H1 (cell line): ENCODE data around the gene ACTR8. TPM values are rescaled to one million over a fixed set of nuclear protein-coding genes. Genes with fewer than 3 reads are reported as not detected.

Experiments used
- CTCF ChIA-PET: fragments of 300-600 bp; sonication (Branson Sonifier 250); formaldehyde crosslinking; loops from one replicate; lab custom pipeline; 2021; ENCODE audit not compliant: partially characterized antibody; lab: Charles Lee
- POLR2A ChIA-PET: fragments of 300-600 bp; sonication (Branson Sonifier 250); formaldehyde crosslinking; loops from one replicate; lab custom pipeline; 2021; ENCODE audit warnings: inconsistent platforms; ENCODE audit not compliant: partially characterized antibody; lab: Charles Lee
- DNase-seq, 2 experiments: peaks; one replicate each; pipeline versions ENCODE4 v3.0.0 to v3.0.0-alpha.2; 2010 to 2022; ENCODE audit warnings: low spot score in 2 of 2, low read depth in 1 of 2, mixed read lengths in 1 of 2
- FAIRE-seq: peaks from 2 replicates; lab custom pipeline; 2011; peaks lifted over from hg19 to GRCh38; lab: Jason Lieb, UNC
- H2AFZ ChIP-seq: 2 replicates; pipeline ENCODE4 v1.8.1; 2012; ENCODE audit warnings: low read length, inconsistent platforms
- H2AK5ac ChIP-seq: 2 replicates; pipeline ENCODE4 v1.6.1; 2013; ENCODE audit warnings: low read depth, low read length
- H2BK120ac ChIP-seq: replicated peaks from 2 replicates; pipeline ENCODE3; 2013; ENCODE audit warnings: low read depth, low read length, inconsistent platforms
- H2BK12ac ChIP-seq: 2 replicates; pipeline ENCODE4 v1.6.1; 2013; ENCODE audit warnings: low read depth, low read length
- H2BK15ac ChIP-seq: 2 replicates; pipeline ENCODE4 v1.6.1; 2013; ENCODE audit warnings: low read length
- H2BK20ac ChIP-seq: 2 replicates; pipeline ENCODE4 v1.6.1; 2013; ENCODE audit warnings: low read length
- H2BK5ac ChIP-seq: 2 replicates; pipeline ENCODE4 v1.6.1; 2013; ENCODE audit warnings: low read depth, low read length
- H3K14ac ChIP-seq: 2 replicates; pipeline ENCODE4 v1.6.1; 2013; ENCODE audit warnings: inconsistent platforms; ENCODE audit not compliant: insufficient read length
- H3K18ac ChIP-seq: 2 replicates; pipeline ENCODE4 v1.6.1; 2013; ENCODE audit warnings: low read length; ENCODE audit errors: extremely low read depth
- H3K23ac ChIP-seq: 2 replicates; pipeline ENCODE4 v1.6.1; 2013; ENCODE audit warnings: inconsistent platforms; ENCODE audit not compliant: insufficient read length
- H3K23me2 ChIP-seq: 2 replicates; pipeline ENCODE4 v1.6.1; 2013; ENCODE audit warnings: low read depth, low read length
- H3K27ac ChIP-seq: 2 replicates; pipeline ENCODE4 v1.6.1; 2011; ENCODE audit warnings: low read depth, low read length, inconsistent platforms
- H3K27me3 ChIP-seq, 4 experiments: replicated peaks in 1 of 4; 1 replicate in 1 of 4; 2 replicates in 3 of 4; pipeline versions ENCODE4 v1.6.1 to v1.8.1; 2011 to 2013; ENCODE audit warnings: low read length in 3 of 4, mild to moderate bottlenecking in 3 of 4, inconsistent platforms in 2 of 4, mixed read lengths in 2 of 4, moderate library complexity in 1 of 4; ENCODE audit not compliant: control insufficient read depth in 3 of 4, insufficient read depth in 3 of 4; ENCODE audit errors: extremely low read depth in 1 of 4
- H3K36me3 ChIP-seq, 4 experiments: 2 replicates each; pipeline versions ENCODE4 v1.6.1 to v1.8.1; 2011 to 2013; ENCODE audit warnings: mild to moderate bottlenecking in 4 of 4, low read length in 3 of 4, moderate library complexity in 2 of 4, control low read depth in 1 of 4, inconsistent platforms in 1 of 4; ENCODE audit not compliant: insufficient read depth in 4 of 4, control insufficient read depth in 2 of 4
- H3K4ac ChIP-seq: replicated peaks from 2 replicates; pipeline ENCODE3; 2013; ENCODE audit warnings: low read length, low read depth, mixed read lengths, inconsistent platforms; ENCODE audit not compliant: insufficient read length
- H3K4me1 ChIP-seq, 4 experiments: replicated peaks in 1 of 4; 1 replicate in 1 of 4; 2 replicates in 3 of 4; pipeline versions ENCODE4 v1.6.1 to v1.8.1; 2011 to 2013; ENCODE audit warnings: low read length in 3 of 4, inconsistent platforms in 2 of 4, mixed read lengths in 1 of 4; ENCODE audit not compliant: insufficient read depth in 4 of 4, control insufficient read depth in 3 of 4
- H3K4me2 ChIP-seq, 2 experiments: 2 replicates each; pipeline versions ENCODE4 v1.6.1 to v1.8.1; 2011 to 2013; ENCODE audit warnings: low read depth in 2 of 2, low read length in 2 of 2, control low read depth in 1 of 2, inconsistent platforms in 1 of 2, mild to moderate bottlenecking in 1 of 2; ENCODE audit not compliant: insufficient read depth in 1 of 2
- H3K4me3 ChIP-seq, 4 experiments: fragments of 200-600, 300-600 bp in 1 of 4; sonication (generic), shearing (Covaris generic), sonication (Bioruptor Twin) in 1 of 4; 2 replicates each; pipeline versions ENCODE4 v1.5.1 to v1.8.1; 2011 to 2016; ENCODE audit warnings: low read length in 4 of 4, low read depth in 3 of 4, control low read depth in 2 of 4, inconsistent platforms in 2 of 4, mild to moderate bottlenecking in 2 of 4, mixed read lengths in 1 of 4, moderate library complexity in 1 of 4; ENCODE audit not compliant: insufficient read depth in 2 of 4; ENCODE audit errors: extremely low read depth in 1 of 4
- H3K56ac ChIP-seq: replicated peaks from 2 replicates; pipeline ENCODE3; 2013; ENCODE audit warnings: low read depth, mild to moderate bottlenecking, mixed read lengths, low read length, inconsistent platforms; ENCODE audit not compliant: insufficient read length
- H3K79me1 ChIP-seq: 2 replicates; pipeline ENCODE4 v1.6.1; 2013; ENCODE audit warnings: low read depth, low read length, control low read depth
- H3K79me2 ChIP-seq, 2 experiments: 2 replicates each; pipeline versions ENCODE4 v1.6.1 to v1.8.1; 2012 to 2013; ENCODE audit warnings: low read length in 2 of 2, mild to moderate bottlenecking in 2 of 2, inconsistent platforms in 1 of 2; ENCODE audit not compliant: insufficient read depth in 2 of 2, control insufficient read depth in 1 of 2
- H3K9ac ChIP-seq, 4 experiments: replicated peaks in 1 of 4; 1 replicate in 1 of 4; 2 replicates in 3 of 4; pipeline versions ENCODE4 v1.6.1 to v1.8.1; 2011 to 2013; ENCODE audit warnings: low read depth in 3 of 4, low read length in 3 of 4, control low read depth in 2 of 4, mild to moderate bottlenecking in 2 of 4, moderate library complexity in 2 of 4, inconsistent platforms in 1 of 4; ENCODE audit errors: extremely low read depth in 1 of 4
- H3K9me3 ChIP-seq, 2 experiments: 2 replicates each; pipeline versions ENCODE4 v1.6.1 to v1.8.1; 2012 to 2013; ENCODE audit warnings: mild to moderate bottlenecking in 2 of 2, moderate library complexity in 2 of 2, control low read depth in 1 of 2, inconsistent platforms in 1 of 2, low read depth in 1 of 2, low read length in 1 of 2, mixed read lengths in 1 of 2; ENCODE audit not compliant: insufficient read depth in 2 of 2
- H4K20me1 ChIP-seq, 2 experiments: replicated peaks in 1 of 2; 2 replicates each; pipeline versions ENCODE3 to v1.8.1; 2011 to 2013; ENCODE audit warnings: inconsistent platforms in 2 of 2, low read length in 2 of 2, mild to moderate bottlenecking in 1 of 2; ENCODE audit not compliant: insufficient read depth in 2 of 2, control insufficient read depth in 1 of 2
- H4K5ac ChIP-seq: 2 replicates; pipeline ENCODE4 v1.6.1; 2013; ENCODE audit warnings: low read length, low read depth, mixed read lengths, inconsistent platforms; ENCODE audit not compliant: insufficient read length
- H4K8ac ChIP-seq: 2 replicates; pipeline ENCODE4 v1.8.0; 2013; ENCODE audit warnings: mild to moderate bottlenecking, moderate library complexity, low read length, inconsistent platforms; ENCODE audit not compliant: insufficient read depth; ENCODE audit errors: extremely low read depth
- H4K91ac ChIP-seq: replicated peaks from 2 replicates; pipeline ENCODE3; 2013; ENCODE audit warnings: low read length, mixed read lengths, inconsistent platforms; ENCODE audit not compliant: insufficient read length
- BRCA1 ChIP-seq: IDR thresholded peaks from 2 replicates; pipeline ENCODE4 v1.6.1; 2012; ENCODE audit warnings: low read depth, low read length, improper control_type of control experiment
- CTBP2 ChIP-seq: IDR thresholded peaks from 2 replicates; pipeline ENCODE4 v1.7.0; 2011; ENCODE audit warnings: borderline replicate concordance, mild to moderate bottlenecking, moderate library complexity, mixed read lengths, low read length; ENCODE audit not compliant: insufficient read depth, insufficient read length
- GABPA ChIP-seq: IDR thresholded peaks from 2 replicates; pipeline ENCODE4 v1.6.1; 2011; ENCODE audit warnings: mild to moderate bottlenecking, low read length, moderate library complexity, borderline replicate concordance; ENCODE audit not compliant: insufficient read depth
- RXRA ChIP-seq: IDR thresholded peaks from 2 replicates; pipeline ENCODE4 v1.6.1; 2011; ENCODE audit warnings: low read depth, mild to moderate bottlenecking, low read length, moderate library complexity; ENCODE audit not compliant: insufficient read depth
- WGBS, 2 experiments: shearing (Covaris generic) in 1 of 2; methylation state at CpG; one replicate each; pipeline versions ENCODE4 v1.1.6 to v1.1.7; 2013 to 2015; ENCODE audit warnings: low lambda C conversion rate in 2 of 2, mixed read lengths in 2 of 2, inconsistent platforms in 1 of 2, low coverage in 1 of 2, missing lambda C conversion rate in 1 of 2; ENCODE audit not compliant: insufficient replicate concordance in 2 of 2, insufficient coverage in 1 of 2, insufficient read length in 1 of 2; ENCODE audit errors: extremely low coverage in 1 of 2, missing lambda C conversion rate in 1 of 2; 5-methylcytosine and 5-hydroxymethylcytosine counted together
- polyA plus RNA-seq, 7 experiments: library from polyadenylated mRNA; depleted of rRNA in 3 of 7; stranded (reverse) in 5 of 7; unstranded in 2 of 7; fragments of >200 nt in 5 of 7; fragments of 200-250 nt in 2 of 7; gene quantifications; 1 replicate in 5 of 7; 2 replicates in 1 of 7; 4 replicates in 1 of 7; pipeline versions ENCODE4 v1.2.1 to v1.2.3, GENCODE V29; 2011 to 2013; ENCODE audit warnings: missing spikeins in 2 of 7, mixed read lengths in 2 of 7
- total RNA-seq: library from RNA; stranded (reverse); fragmentation: NEBNext Ultra II Directional; extraction: Animal tissue kit (Norgen Biotek cat#: 25700); gene quantifications from 2 replicates; pipeline ENCODE4 v1.2.1, GENCODE V29; 2021

The ACTR8 gene
- total and polyA plus RNA-seq, 2 of the 8 experiments (the other 6 are each of a cell fraction or from before 2014, with no cell fraction given): 8.3 to 26.9 TPM

DNA sequence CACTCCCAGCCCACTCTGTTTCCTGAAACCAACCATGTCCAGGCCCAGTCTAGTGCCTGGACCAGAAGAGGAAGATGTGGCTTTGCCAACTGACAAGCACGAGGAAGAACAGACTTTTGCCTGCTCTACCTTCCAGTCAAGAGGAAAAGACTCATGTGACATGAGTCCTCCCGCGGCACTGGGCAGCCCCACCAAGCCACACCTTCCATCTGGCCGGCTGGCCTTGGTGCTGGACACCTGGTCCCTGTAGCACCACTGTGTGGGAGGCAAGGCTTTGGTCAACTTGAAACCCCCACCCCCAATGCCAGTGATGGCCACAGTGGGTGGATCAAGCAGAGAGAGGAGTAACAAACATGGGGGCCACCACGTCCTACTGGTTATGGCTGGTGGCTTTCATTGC is 48.3 kb downstream of the ACTR8 start:
- Histone ChIP-seq H3K4me1 (no peaks in the 10 kb centered on the region), H2BK20ac (no peak overlapping the region), H4K91ac (no peak overlapping the region), H3K18ac (no peak overlapping the region), H3K9ac (no peak overlapping the region), H2BK120ac (no peak overlapping the region), H3K23ac (no peak overlapping the region), H3K9me3 (no peaks in the 10 kb centered on the region), H3K4ac (no peak overlapping the region), H2AK5ac (no peak overlapping the region), H2AFZ (no peak overlapping the region), H4K20me1 (peaks cover 0 to 4% of the 10 kb centered on the region in 2 experiments), H3K23me2 (no peaks in the 10 kb centered on the region), H3K14ac (no peak overlapping the region), H2BK15ac (no peak overlapping the region), H3K36me3 (no peaks in the 10 kb centered on the region; a peak in 3 of 8 replicates), H3K79me1 (no peaks in the 10 kb centered on the region), H4K5ac (no peak overlapping the region), H3K27ac (no peak overlapping the region), H3K27me3 (no peaks in the 10 kb centered on the region), H2BK12ac (no peak overlapping the region), H3K56ac (no peak overlapping the region), H3K79me2 (no peaks in the 10 kb centered on the region), H3K4me2 (no peak overlapping the region), H4K8ac (no peak overlapping the region), H3K4me3 (no peak overlapping the region), H2BK5ac (no peak overlapping the region; the same call in 1 of the 2 replicates)
- ChIA-PET POLR2A (interaction anchor here (0.9 kb wide), 1 partner anchor 9 kb away, joined by 3 read pairs; no protein-coding TSS in a partner anchor), CTCF (interaction anchor here (1.1 to 3.7 kb wide), 6 partner anchors 9 to 126 kb away, joined by 3 to 23 read pairs (median 6); no protein-coding TSS in a partner anchor)
- 93% methylated on average over 5 of the region's 5 CpGs; no CpG with 5 or more reads in 1 of the 2 experiments for WGBS, 2 experiments
- DNase-seq (no peak), FAIRE-seq (no peak)
- TF ChIP-seq BRCA1: no peak
- no peak for TF ChIP-seq GABPA
- no peak for TF ChIP-seq RXRA
- no peak for TF ChIP-seq CTBP2
